Erythroblast (primary cell): ENCODE results near the gene MGAT4B.

ENCODE experiments used
- GATA1 ChIP-seq: IDR thresholded peaks from 2 replicates; pipeline ENCODE4 v1.6.1; 2011; ENCODE audit warnings: low read depth, mild to moderate bottlenecking, control low read depth, low read length, moderate library complexity
- POLR2A ChIP-seq: IDR thresholded peaks from 2 replicates; pipeline ENCODE4 v1.6.1; 2011; ENCODE audit warnings: mild to moderate bottlenecking, low read length

- TF ChIP-seq POLR2A (no peak), GATA1 (no peak)
These were observed 47.7 kb downstream of the MGAT4B start for GRCh38 chr5:179758955-179759354.
